IPS DF 6.9 (cell line): Measurements from ENCODE around the gene WNT7A.

Source experiments
- DNase-seq: peaks from one replicate; pipeline ENCODE4 v3.0.0-alpha.2; 2013; ENCODE audit warnings: low read depth, low spot score
- H3K27ac ChIP-seq: one replicate; pipeline ENCODE4 v1.5.1; 2013; ENCODE audit warnings: low read length, control low read depth
- H3K27me3 ChIP-seq: 2 replicates; pipeline ENCODE4 v1.6.1; 2013; ENCODE audit warnings: mild to moderate bottlenecking, low read length; ENCODE audit not compliant: control insufficient read depth, insufficient read depth
- H3K36me3 ChIP-seq: 2 replicates; pipeline ENCODE4 v1.6.1; 2013; ENCODE audit warnings: low read length; ENCODE audit not compliant: control insufficient read depth, insufficient read depth
- H3K4me1 ChIP-seq: 2 replicates; pipeline ENCODE4 v1.6.1; 2013; ENCODE audit warnings: low read length; ENCODE audit not compliant: control insufficient read depth, insufficient read depth
- H3K4me3 ChIP-seq: 2 replicates; pipeline ENCODE4 v1.5.1; 2013; ENCODE audit warnings: mild to moderate bottlenecking, low read length
- H3K9me3 ChIP-seq: 2 replicates; pipeline ENCODE4 v1.6.1; 2013; ENCODE audit warnings: low read length, inconsistent platforms; ENCODE audit not compliant: control insufficient read depth, insufficient read depth
- WGBS: extraction: QIAGEN DNeasy Blood & Tissue Kit; methylation state at CpG from one replicate; pipeline ENCODE4 v1.1.7; 2013; ENCODE audit warnings: mixed read lengths, missing lambda C conversion rate; ENCODE audit not compliant: insufficient read length, insufficient coverage; 5-methylcytosine and 5-hydroxymethylcytosine counted together

WNT7A gene

GRCh38 chr3:13793451-13793850 lies 86.4 kb downstream of the WNT7A start:
- H3K27me3 ChIP-seq, result no peaks in the 10 kb centered on the region
- H3K36me3 ChIP-seq, result no peaks in the 10 kb centered on the region
- no peak overlapping the region for H3K4me3 ChIP-seq
- H3K27ac ChIP-seq, result no peak overlapping the region
- no CpG with 5 or more reads among the region's 12 CpGs for WGBS
- no peak for DNase-seq
- no peaks in the 10 kb centered on the region for H3K9me3 ChIP-seq
- no peaks in the 10 kb centered on the region for H3K4me1 ChIP-seq

DNA sequence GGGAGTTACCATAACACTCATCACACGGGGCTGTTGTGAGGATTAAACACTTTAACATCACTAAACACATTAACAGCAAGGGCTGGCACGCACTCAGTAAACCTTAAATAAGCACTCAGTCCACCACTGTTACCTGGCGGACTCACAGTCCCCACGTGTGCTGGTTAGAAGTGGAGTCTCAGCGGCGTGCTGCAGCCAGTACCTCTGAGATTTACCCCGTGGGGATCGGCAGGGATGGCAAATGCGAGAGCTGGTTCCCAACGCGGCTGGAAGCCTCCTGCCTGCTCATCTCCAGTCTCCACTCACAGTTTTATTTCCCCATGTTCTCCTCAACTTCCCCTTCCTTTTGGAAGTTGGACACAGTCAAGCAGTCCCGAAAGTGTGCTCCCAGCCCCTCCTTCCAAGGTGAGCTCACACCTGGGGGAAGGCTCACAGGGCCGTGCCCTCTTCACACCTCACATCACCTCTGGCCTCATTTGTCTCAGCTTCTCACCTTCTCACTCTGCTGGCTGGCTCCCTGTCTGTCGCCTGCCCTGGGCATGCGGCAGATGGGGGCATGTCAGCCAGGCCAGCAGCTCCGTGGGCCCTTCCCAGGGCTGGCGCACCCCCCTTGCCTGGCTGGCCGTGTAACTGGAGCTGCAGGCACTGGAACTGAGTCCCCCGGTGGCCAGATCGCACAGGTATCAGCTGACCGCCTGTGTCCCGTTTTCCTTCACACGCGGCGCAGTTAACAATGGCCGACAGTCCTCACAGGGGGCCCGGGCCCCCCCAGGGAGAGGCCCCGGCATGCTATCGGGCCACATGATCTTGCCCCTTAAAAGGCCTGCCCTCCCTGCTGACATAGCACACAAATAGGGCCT lies 87.1 kb downstream of the WNT7A start:
- no peak for DNase-seq
- Histone ChIP-seq H3K4me3 (no peak overlapping the region), H3K27ac (no peak overlapping the region), H3K9me3 (no peaks in the 10 kb centered on the region), H3K27me3 (no peaks in the 10 kb centered on the region), H3K4me1 (no peaks in the 10 kb centered on the region), H3K36me3 (no peaks in the 10 kb centered on the region)
- WGBS, result no CpG with 5 or more reads among the region's 29 CpGs

DNA sequence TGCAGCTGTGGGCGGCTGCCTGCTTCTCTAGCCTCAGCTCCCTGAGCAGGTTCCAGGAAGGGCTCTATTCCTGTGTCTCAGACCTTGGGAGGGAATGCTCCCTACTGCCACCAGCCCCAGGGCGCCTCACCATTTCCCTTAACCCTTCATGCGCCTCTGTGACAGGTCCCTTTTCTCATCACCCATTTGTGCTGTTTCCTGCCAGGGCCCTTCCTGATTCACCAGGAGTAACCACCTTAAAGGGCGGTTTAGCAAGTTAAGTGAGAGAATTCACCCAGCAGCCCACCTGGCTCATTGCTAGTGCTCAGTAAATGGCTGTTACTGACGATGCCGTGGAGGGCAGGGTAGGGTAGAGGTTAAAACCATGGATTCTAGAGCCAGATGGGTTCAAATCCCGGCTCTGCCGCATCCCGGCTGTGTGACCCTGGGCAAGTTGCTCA lies 87.8 kb downstream of the WNT7A start:
- Histone ChIP-seq H3K4me3 (no peak overlapping the region), H3K27ac (no peak overlapping the region), H3K27me3 (no peaks in the 10 kb centered on the region), H3K9me3 (no peaks in the 10 kb centered on the region), H3K36me3 (no peaks in the 10 kb centered on the region), H3K4me1 (no peaks in the 10 kb centered on the region)
- WGBS, result no CpG with 5 or more reads among the region's 9 CpGs
- no peak for DNase-seq

DNA sequence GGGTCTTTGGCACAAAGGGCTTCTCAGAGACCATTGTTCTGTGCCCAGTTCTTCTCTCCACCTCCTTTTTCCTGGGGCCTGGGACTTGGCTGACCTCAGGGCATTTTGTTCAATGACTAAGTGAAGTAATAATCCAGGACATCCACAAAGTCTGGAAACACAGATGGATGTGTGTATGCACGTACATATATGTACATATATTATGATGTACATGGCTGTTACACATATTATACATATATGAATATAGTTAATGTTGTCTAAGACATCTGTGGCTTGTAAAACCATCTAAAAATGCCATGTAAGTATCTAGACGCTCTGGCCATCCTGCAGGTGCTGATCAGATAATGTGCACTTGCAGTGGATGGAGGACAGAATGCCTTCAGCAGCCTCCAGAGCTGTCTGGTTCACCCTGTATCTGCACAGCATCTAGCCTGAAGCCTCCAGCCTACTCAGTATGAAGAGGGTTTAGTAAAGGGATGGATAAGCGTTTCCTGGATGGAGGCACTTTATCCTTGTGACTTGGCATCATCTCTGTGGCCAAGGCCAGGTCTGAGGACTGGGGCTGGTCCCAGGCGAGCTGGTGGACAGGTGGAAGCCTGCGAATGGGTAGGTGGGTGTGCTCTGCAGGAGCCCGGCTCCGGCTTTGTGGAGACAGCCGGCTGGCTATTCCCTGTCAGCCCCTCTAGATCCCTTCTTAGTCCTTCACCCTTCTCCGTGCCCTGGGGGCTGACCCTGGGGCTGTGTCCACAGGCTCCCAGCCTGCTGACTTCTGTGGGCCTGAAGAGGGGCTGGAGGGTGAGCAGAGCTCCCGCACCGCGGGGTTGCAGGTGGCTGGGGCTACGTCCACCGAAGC lies 88.4 kb downstream of the WNT7A start:
- no peaks in the 10 kb centered on the region for H3K4me1 ChIP-seq
- H3K9me3 ChIP-seq, result no peaks in the 10 kb centered on the region
- WGBS, result no CpG with 5 or more reads among the region's 14 CpGs
- no peaks in the 10 kb centered on the region for H3K27me3 ChIP-seq
- H3K27ac ChIP-seq, result no peak overlapping the region
- no peak for DNase-seq
- H3K4me3 ChIP-seq, result no peak overlapping the region
- H3K36me3 ChIP-seq, result no peaks in the 10 kb centered on the region

- H3K9me3 ChIP-seq, result no peaks in the 10 kb centered on the region
- DNase-seq, result no peak
- no peak overlapping the region for H3K27ac ChIP-seq
- H3K4me1 ChIP-seq, result no peaks in the 10 kb centered on the region; the same call in 1 of the 2 replicates
- H3K36me3 ChIP-seq, result no peaks in the 10 kb centered on the region
- no CpG with 5 or more reads among the region's 13 CpGs for WGBS
- no peaks in the 10 kb centered on the region for H3K27me3 ChIP-seq
- H3K4me3 ChIP-seq, result no peak overlapping the region
Observed at GRCh38 chr3:13790376-13791197, 89.3 kb downstream of the WNT7A start.

DNA sequence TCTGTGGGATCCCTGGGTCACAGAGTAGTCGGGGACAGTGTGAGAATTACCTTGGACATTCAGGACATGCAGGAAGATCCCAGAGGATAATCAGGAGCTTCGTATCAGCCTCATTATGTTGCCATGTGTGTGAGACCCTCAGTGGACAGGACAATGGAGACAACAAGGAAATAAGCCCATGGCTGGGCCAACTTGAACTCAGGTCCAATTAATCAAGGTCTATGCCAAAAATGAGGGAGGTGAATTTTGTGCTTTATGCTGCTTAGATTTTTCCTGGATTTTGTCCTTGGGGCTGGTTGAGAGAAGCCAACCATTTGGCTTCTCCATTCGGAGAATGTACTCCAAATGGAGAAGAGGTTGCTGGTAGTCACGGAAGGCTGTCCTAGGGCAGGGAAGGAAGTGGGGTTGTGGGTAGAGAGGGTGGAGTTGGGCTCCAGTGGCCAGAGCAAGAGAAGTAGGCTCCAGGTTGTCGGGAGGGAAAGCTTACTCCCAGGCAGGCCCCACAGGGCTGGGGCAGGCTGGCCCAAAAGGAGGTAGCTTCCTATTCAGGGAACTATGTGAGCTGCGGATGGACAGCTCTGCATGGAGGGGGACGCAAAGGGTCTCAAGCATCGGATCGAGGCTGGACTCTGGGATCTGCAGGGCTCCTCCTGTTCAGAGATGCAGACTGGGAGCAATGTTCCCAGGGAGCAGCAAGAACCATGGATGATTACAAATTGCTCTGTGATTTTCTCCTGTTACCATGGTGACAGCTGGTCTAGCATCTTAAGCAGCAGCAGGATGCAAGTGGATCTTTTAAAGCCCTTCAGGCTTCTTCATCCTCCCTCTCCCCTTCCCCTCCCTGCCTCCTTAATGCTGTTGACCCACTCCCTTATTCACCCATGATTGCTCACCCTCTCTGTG lies 91.1 kb downstream of the WNT7A start:
- H3K4me3 ChIP-seq, result no peak overlapping the region
- DNase-seq, result no peak
- peaks cover 1% of the 10 kb centered on the region; the same call in 1 of the 2 replicates for H3K4me1 ChIP-seq
- H3K27me3 ChIP-seq, result no peaks in the 10 kb centered on the region
- H3K9me3 ChIP-seq, result no peaks in the 10 kb centered on the region
- no peaks in the 10 kb centered on the region for H3K36me3 ChIP-seq
- WGBS, result no CpG with 5 or more reads among the region's 9 CpGs
- H3K27ac ChIP-seq, result no peak overlapping the region

DNA sequence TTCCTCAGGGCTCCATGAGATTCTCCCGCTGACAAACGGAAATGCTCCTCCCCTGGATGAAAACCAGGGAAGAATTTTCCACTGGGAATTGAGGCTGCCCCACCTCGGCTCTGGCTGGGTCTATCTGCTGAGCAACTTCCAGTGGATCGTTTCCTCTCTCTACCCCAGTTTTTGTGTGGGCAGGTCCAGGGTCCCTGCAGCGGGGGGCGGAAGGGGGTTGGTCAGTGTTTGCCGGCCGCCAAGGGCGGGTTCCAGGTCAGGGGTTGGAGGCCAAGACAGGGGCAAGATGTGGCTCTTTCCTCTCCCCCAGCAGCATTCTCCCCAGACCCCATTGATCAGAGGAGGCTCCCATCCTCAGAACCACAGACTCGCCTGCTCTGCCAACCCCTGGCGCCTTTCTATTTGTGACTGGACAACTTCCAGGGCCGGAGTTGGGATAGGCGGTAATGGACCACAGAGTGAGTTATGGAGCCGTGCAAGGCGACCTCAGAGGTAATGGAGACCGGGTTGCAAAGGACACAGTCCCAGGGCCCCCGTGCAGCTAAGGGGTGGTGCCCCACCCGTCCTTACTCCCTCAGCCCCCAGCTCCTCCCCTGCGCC lies 92.2 kb downstream of the WNT7A start:
- WGBS, result no CpG with 5 or more reads among the region's 19 CpGs

GRCh38 chr3:13786811-13787210 lies 93.1 kb downstream of the WNT7A start:
- H3K9me3 ChIP-seq, result no peaks in the 10 kb centered on the region
- DNase-seq, result no peak
- no peaks in the 10 kb centered on the region for H3K36me3 ChIP-seq
- no peak overlapping the region for H3K4me3 ChIP-seq
- no peaks in the 10 kb centered on the region for H3K27me3 ChIP-seq
- WGBS, result no CpG with 5 or more reads among the region's 10 CpGs
- H3K4me1 ChIP-seq, result peaks cover 1% of the 10 kb centered on the region; the same call in 1 of the 2 replicates
- H3K27ac ChIP-seq, result no peak overlapping the region

More for the DNA sequence above, 92.2 kb downstream of the WNT7A start:
- Histone ChIP-seq H3K9me3 (no peaks in the 10 kb centered on the region), H3K27me3 (no peaks in the 10 kb centered on the region), H3K4me1 (peaks cover 1% of the 10 kb centered on the region; the same call in 1 of the 2 replicates), H3K27ac (no peak overlapping the region), H3K36me3 (no peaks in the 10 kb centered on the region), H3K4me3 (no peak overlapping the region)
- no peak for DNase-seq

DNA sequence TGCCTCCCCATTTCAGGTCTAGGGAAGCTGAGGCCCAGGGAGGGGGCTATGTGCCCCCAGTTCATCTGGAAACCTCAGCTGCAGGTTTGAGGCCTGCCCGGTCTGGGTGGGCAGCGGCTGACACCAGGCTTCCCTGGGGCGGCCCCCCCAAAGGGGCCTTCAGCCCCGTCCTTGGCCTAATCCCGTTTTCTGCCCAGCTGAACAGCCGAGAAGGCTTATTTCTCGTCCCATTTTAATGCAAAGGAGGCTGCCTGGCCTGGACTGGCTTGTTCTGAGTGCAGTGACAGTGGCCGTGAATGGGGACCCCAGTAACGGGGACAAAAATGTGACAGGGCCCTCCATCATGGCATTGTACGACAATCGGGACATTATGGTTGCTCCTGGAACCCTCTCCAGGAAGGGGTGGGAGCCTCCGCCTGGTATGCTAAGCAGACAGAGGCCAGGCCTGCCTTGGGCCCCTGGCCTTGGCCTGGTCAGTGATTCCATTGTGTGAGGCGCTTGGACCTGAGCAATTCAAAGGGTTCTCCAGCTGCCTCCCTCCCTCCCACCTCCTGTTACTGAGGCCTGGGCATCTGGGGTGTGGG lies 93.9 kb downstream of the WNT7A start:
- Histone ChIP-seq H3K4me1 (peaks cover 1% of the 10 kb centered on the region; the same call in 1 of the 2 replicates), H3K9me3 (no peaks in the 10 kb centered on the region), H3K27me3 (no peaks in the 10 kb centered on the region), H3K36me3 (no peaks in the 10 kb centered on the region), H3K4me3 (no peak overlapping the region), H3K27ac (no peak overlapping the region)
- WGBS, result no CpG with 5 or more reads among the region's 13 CpGs
- no peak for DNase-seq
